B cell (primary cell): ENCODE measurements around the gene NAA60. TPM values are rescaled to one million over a fixed set of nuclear protein-coding genes. Genes with fewer than 3 reads are reported as not detected.

Experiments
- ATAC-seq: fragments of 200-7000 bp; cut with Tn5 transposase; one replicate; pipeline ENCODE4 v1.10.0; 2021; ENCODE audit warnings: low read depth, mild to moderate bottlenecking, moderate number of reproducible peaks, moderate library complexity
- CTCF ChIA-PET: fragments of 350-600 bp; sonication (Branson Sonifier 250); formaldehyde crosslinking; loops from one replicate; lab custom pipeline; 2021; ENCODE audit warnings: antibody characterized with exemption, inconsistent platforms; lab: Charles Lee
- POLR2A ChIA-PET: fragments of 350-600 bp; sonication (Branson Sonifier 250); formaldehyde crosslinking; loops from one replicate; lab custom pipeline; 2021; ENCODE audit warnings: antibody characterized with exemption; lab: Charles Lee
- DNase-seq: peaks from one replicate; pipeline ENCODE4 v3.0.0; 2013
- H2AFZ ChIP-seq: 2 replicates; pipeline ENCODE4 v1.6.1; 2012; ENCODE audit warnings: mild to moderate bottlenecking, low read depth, low read length; ENCODE audit not compliant: insufficient read depth, poor library complexity, severe bottlenecking
- H3K27ac ChIP-seq, 2 donors: 1 replicate in 1 of 2; 2 replicates in 1 of 2; pipeline ENCODE4 v1.5.1; 2012 to 2013; ENCODE audit warnings: low read length in 2 of 2, mild to moderate bottlenecking in 2 of 2, moderate library complexity in 1 of 2
- H3K27me3 ChIP-seq, 4 experiments: fragments of 200-600 bp in 1 of 4; sonication (generic) in 1 of 4; replicated peaks in 1 of 4; 1 replicate in 2 of 4; 2 replicates in 2 of 4; pipeline versions ENCODE4 v1.6.1 to v1.7.0; 2013 to 2016; ENCODE audit warnings: low read length in 3 of 4, mild to moderate bottlenecking in 2 of 4, mixed read lengths in 1 of 4, moderate library complexity in 1 of 4; ENCODE audit not compliant: insufficient read depth in 4 of 4, control insufficient read depth in 3 of 4; ENCODE audit errors: control extremely low read depth in 1 of 4
- H3K36me3 ChIP-seq, 2 experiments: replicated peaks in 1 of 2; 1 replicate in 1 of 2; 2 replicates in 1 of 2; pipeline versions ENCODE4 v1.6.1 to v1.7.1; 2013; ENCODE audit warnings: low read length in 1 of 2; ENCODE audit not compliant: insufficient read depth in 2 of 2, control insufficient read depth in 1 of 2; ENCODE audit errors: control extremely low read depth in 1 of 2, extremely low read depth in 1 of 2
- H3K4me1 ChIP-seq, 2 donors: fragments of 200-600 bp in 1 of 2; sonication (generic) in 1 of 2; 1 replicate in 1 of 2; 2 replicates in 1 of 2; pipeline versions ENCODE4 v1.5.1 to v1.6.1; 2013 to 2017; ENCODE audit warnings: low read length in 2 of 2; ENCODE audit not compliant: control insufficient read depth in 2 of 2, insufficient read depth in 2 of 2
- H3K4me2 ChIP-seq: replicated peaks from 2 replicates; pipeline ENCODE3; 2012; ENCODE audit warnings: mild to moderate bottlenecking, low read depth, low read length; ENCODE audit not compliant: poor library complexity, severe bottlenecking
- H3K4me3 ChIP-seq, 5 experiments: fragments of 200-600 bp in 1 of 5; sonication (generic) in 1 of 5; 1 replicate in 3 of 5; 2 replicates in 2 of 5; pipeline versions ENCODE4 v1.5.1 to v1.7.0; 2011 to 2016; ENCODE audit warnings: low read length in 4 of 5, mild to moderate bottlenecking in 4 of 5, low read depth in 2 of 5, control low read depth in 1 of 5, moderate library complexity in 1 of 5; ENCODE audit not compliant: insufficient read depth in 1 of 5; ENCODE audit errors: control extremely low read depth in 1 of 5, extremely low read depth in 1 of 5
- H3K79me2 ChIP-seq: fragments of 200-600 bp; sonication (generic); one replicate; pipeline ENCODE4 v1.6.0; 2016; ENCODE audit warnings: low read length; ENCODE audit not compliant: control insufficient read depth, insufficient read depth
- H3K9ac ChIP-seq: fragments of 200-600 bp; sonication (generic); 2 replicates; pipeline ENCODE4 v1.6.1; 2017; ENCODE audit warnings: mild to moderate bottlenecking, low read length, moderate library complexity
- H3K9me3 ChIP-seq, 3 donors: one replicate each; pipeline versions ENCODE4 v1.6.1 to v1.7.1; 2013; ENCODE audit warnings: low read length in 2 of 3; ENCODE audit not compliant: control insufficient read depth in 2 of 3, insufficient read depth in 1 of 3; ENCODE audit errors: control extremely low read depth in 1 of 3
- H4K20me1 ChIP-seq: 2 replicates; pipeline ENCODE4 v1.6.0; 2012; ENCODE audit warnings: mild to moderate bottlenecking, low read length; ENCODE audit not compliant: insufficient read depth, control insufficient read depth, poor library complexity, severe bottlenecking
- H3K27ac Mint-ChIP-seq: one replicate; pipeline ENCODE4 v1.8.0; 2021; ENCODE audit warnings: mixed read lengths
- H3K27me3 Mint-ChIP-seq: one replicate; pipeline ENCODE4 v1.8.0; 2021; ENCODE audit warnings: mixed read lengths
- H3K4me1 Mint-ChIP-seq: one replicate; pipeline ENCODE4 v1.8.0; 2021; ENCODE audit warnings: mixed read lengths
- H3K4me3 Mint-ChIP-seq: one replicate; pipeline ENCODE4 v1.8.0; 2021; ENCODE audit warnings: mixed read lengths
- H3K9me3 Mint-ChIP-seq: one replicate; pipeline ENCODE4 v1.8.0; 2022; ENCODE audit warnings: mixed read lengths; ENCODE audit not compliant: insufficient read depth
- CTCF ChIP-seq: fragments of 200-600 bp; IDR thresholded peaks from one replicate; pipeline ENCODE4 v1.8.0; 2022; ENCODE audit warnings: antibody characterized with exemption, mild to moderate bottlenecking
- EZH2 ChIP-seq: IDR thresholded peaks from 2 replicates; pipeline ENCODE4 v1.6.1; 2012; ENCODE audit warnings: borderline replicate concordance, low read depth, mild to moderate bottlenecking, moderate library complexity, low read length; ENCODE audit not compliant: insufficient read depth, poor library complexity, severe bottlenecking
- WGBS: methylation state at CpG from one replicate; pipeline ENCODE4 v1.1.5; 2013; ENCODE audit warnings: missing lambda C conversion rate; ENCODE audit not compliant: insufficient coverage; 5-methylcytosine and 5-hydroxymethylcytosine counted together
- intact Hi-C: fragments of 100-400 bp; cut with micrococcal nuclease; formaldehyde crosslinking; loops from one replicate; pipeline ENCODE4 v1.10.0; 2022
- polyA plus RNA-seq: library from polyadenylated mRNA; depleted of rRNA; stranded (reverse); fragments of >200 nt; gene quantifications from 2 replicates; pipeline ENCODE4 v1.2.3, GENCODE V29; 2012
- total RNA-seq, 2 donors: library from RNA; stranded (reverse); fragments of 120-200 nt in 1 of 2; gene quantifications; 1 replicate in 1 of 2; 2 replicates in 1 of 2; pipeline versions ENCODE4 v1.2.3 to v1.2.4, GENCODE V29; 2013 to 2022

The NAA60 gene
- total and polyA plus RNA-seq, 2 donors (not counting 1 experiment from before 2014, with no cell fraction given) = 50.9 to 54.3 TPM

GRCh38 chr16:3518986-3519348 is 75.5 kb downstream of the NAA60 start:
- ATAC-seq (no peak), DNase-seq (no peak)
- no peak overlapping the region for H3K9ac ChIP-seq
- TF ChIP-seq EZH2 (no peak), CTCF (no peak)
- Mint-ChIP-seq H3K4me3 (no peak overlapping the region), H3K27me3 (no peaks in the 10 kb centered on the region), H3K4me1 (no peaks in the 10 kb centered on the region), H3K9me3 (no peaks in the 10 kb centered on the region), H3K27ac (no peak overlapping the region)
- no peaks in the 10 kb centered on the region for H3K79me2 ChIP-seq
- 93% methylated on average over 8 of the region's 8 CpGs for WGBS
- no peak overlapping the region for H3K4me2 ChIP-seq
- H3K27me3 ChIP-seq = no peaks in the 10 kb centered on the region
- no peak overlapping the region for H3K4me3 ChIP-seq
- intact Hi-C loops = no loop called here
- H3K27ac ChIP-seq = no peak overlapping the region
- no peak overlapping the region for H2AFZ ChIP-seq
- no peaks in the 10 kb centered on the region for H3K4me1 ChIP-seq
- ChIA-PET CTCF (no interaction called here), POLR2A (no interaction called here)
- H4K20me1 ChIP-seq = no peaks in the 10 kb centered on the region
- H3K36me3 ChIP-seq = peaks cover 0 to 12% of the 10 kb centered on the region in 2 experiments
- no peaks in the 10 kb centered on the region for H3K9me3 ChIP-seq

- H3K36me3 ChIP-seq = peaks cover 0 to 11% of the 10 kb centered on the region in 2 experiments
- ATAC-seq (no peak), DNase-seq (no peak)
- H4K20me1 ChIP-seq = no peaks in the 10 kb centered on the region
- intact Hi-C loops = no loop called here
- Mint-ChIP-seq H3K4me3 (no peak overlapping the region), H3K27ac (no peak overlapping the region), H3K9me3 (no peaks in the 10 kb centered on the region), H3K4me1 (no peaks in the 10 kb centered on the region), H3K27me3 (no peaks in the 10 kb centered on the region)
- no peak overlapping the region for H3K27ac ChIP-seq
- H3K4me2 ChIP-seq = no peak overlapping the region
- TF ChIP-seq EZH2 (no peak), CTCF (no peak)
- no peaks in the 10 kb centered on the region for H3K79me2 ChIP-seq
- 100% methylated on average over 2 of the region's 2 CpGs for WGBS
- no peak overlapping the region for H2AFZ ChIP-seq
- H3K4me3 ChIP-seq = no peak overlapping the region
- no peak overlapping the region for H3K9ac ChIP-seq
- CTCF ChIA-PET = no interaction called here
- no peaks in the 10 kb centered on the region for H3K4me1 ChIP-seq
- H3K27me3 ChIP-seq = no peaks in the 10 kb centered on the region
- no peaks in the 10 kb centered on the region for H3K9me3 ChIP-seq
- POLR2A ChIA-PET = no interaction called here
Observed at GRCh38 chr16:3519581-3519980, 76.1 kb downstream of the NAA60 start.
